Measurements from ENCODE around the gene ZNF428. TPM values are rescaled to one million over a fixed set of nuclear protein-coding genes. Genes with fewer than 3 reads are reported as not detected.

ZNF428 gene
- total RNA-seq, 6 experiments from 2014 or later: 10.9 to 16.7 (median 13.3) TPM

DNA sequence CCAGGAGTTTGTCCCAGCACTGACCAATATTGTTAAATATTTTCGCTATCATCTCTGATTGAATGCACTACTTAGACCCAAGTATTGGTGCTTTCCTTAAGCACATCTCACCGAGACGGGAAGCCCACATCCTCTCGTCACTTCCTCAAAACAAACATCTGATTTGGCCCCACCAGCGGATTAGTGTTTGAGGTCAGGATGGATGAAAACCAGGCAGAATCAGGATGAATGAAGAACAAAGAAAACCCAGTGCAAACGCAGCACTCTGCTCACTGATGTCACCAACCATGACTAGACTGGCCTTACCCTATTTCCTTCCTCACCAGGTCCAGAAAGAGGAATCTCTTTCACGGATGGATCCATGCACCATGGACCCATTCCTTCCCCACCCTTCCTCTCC is 44.6 kb upstream of the ZNF428 start:
- peaks cover 0 to 4% (median 0%) of the 10 kb centered on the region in 4 donors for H3K4me1 ChIP-seq
- no peak overlapping the region for H3K27ac ChIP-seq
- ATAC-seq (no peak), DNase-seq (no peak)
- no peak overlapping the region for H3K4me3 ChIP-seq
- no peaks in the 10 kb centered on the region for H3K36me3 ChIP-seq
- no peaks in the 10 kb centered on the region for H3K9me3 ChIP-seq
- TF ChIP-seq POLR2A (IDR thresholded peaks at IDR 0.05): no peak
- TF ChIP-seq, protein P1, sequence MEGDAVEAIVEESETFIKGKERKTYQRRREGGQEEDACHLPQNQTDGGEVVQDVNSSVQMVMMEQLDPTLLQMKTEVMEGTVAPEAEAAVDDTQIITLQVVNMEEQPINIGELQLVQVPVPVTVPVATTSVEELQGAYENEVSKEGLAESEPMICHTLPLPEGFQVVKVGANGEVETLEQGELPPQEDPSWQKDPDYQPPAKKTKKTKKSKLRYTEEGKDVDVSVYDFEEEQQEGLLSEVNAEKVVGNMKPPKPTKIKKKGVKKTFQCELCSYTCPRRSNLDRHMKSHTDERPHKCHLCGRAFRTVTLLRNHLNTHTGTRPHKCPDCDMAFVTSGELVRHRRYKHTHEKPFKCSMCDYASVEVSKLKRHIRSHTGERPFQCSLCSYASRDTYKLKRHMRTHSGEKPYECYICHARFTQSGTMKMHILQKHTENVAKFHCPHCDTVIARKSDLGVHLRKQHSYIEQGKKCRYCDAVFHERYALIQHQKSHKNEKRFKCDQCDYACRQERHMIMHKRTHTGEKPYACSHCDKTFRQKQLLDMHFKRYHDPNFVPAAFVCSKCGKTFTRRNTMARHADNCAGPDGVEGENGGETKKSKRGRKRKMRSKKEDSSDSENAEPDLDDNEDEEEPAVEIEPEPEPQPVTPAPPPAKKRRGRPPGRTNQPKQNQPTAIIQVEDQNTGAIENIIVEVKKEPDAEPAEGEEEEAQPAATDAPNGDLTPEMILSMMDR (IDR thresholded peaks at IDR 0.05): no peak
- 29% methylated on average over 7 of the region's 7 CpGs for WGBS (ENCODE audit: insufficient coverage, low coverage, low lambda C conversion rate, missing lambda C conversion rate)
- no peaks in the 10 kb centered on the region for H3K27me3 ChIP-seq
- intact Hi-C loops (cut with DNase I): no loop called here

DNA sequence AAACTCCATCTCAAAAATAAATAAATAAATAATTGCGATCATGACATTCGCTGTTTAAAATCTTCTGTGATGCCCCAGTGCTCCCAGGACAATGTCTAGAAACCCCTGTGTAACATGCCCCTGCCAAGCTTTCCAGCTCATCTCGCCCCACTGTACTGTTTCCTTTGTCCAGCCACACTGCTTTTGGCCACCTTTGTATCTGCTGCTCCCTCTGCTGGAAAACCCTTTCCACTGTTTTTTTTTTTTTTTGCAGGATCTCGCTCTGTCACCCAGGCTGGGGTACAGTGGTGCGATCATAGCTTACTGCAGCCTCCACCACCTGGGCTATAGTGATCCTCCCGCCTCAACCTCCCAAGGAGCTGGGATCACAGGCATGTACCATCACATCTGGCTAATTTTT is 43.1 kb upstream of the ZNF428 start:
- H3K4me3 ChIP-seq: no peak overlapping the region
- no peaks in the 10 kb centered on the region for H3K9me3 ChIP-seq
- 74% methylated on average over 5 of the region's 6 CpGs for WGBS (ENCODE audit: insufficient coverage, low coverage, low lambda C conversion rate, missing lambda C conversion rate)
- no peak for DNase-seq
- TF ChIP-seq POLR2A (IDR thresholded peaks at IDR 0.05): no peak
- TF ChIP-seq, protein P1 (IDR thresholded peaks at IDR 0.05): peak in 2 of 4 donors; percentile 26 to 35
- no peak overlapping the region for H3K27ac ChIP-seq
- peaks cover 0 to under 1% (median 0%) of the 10 kb centered on the region in 4 donors for H3K4me1 ChIP-seq
- no peaks in the 10 kb centered on the region for H3K27me3 ChIP-seq
- no peaks in the 10 kb centered on the region for H3K36me3 ChIP-seq
- peak in 2 of 4 donors; percentile 23 to 34 for ATAC-seq
- intact Hi-C loops (cut with DNase I): no loop called here

DNA sequence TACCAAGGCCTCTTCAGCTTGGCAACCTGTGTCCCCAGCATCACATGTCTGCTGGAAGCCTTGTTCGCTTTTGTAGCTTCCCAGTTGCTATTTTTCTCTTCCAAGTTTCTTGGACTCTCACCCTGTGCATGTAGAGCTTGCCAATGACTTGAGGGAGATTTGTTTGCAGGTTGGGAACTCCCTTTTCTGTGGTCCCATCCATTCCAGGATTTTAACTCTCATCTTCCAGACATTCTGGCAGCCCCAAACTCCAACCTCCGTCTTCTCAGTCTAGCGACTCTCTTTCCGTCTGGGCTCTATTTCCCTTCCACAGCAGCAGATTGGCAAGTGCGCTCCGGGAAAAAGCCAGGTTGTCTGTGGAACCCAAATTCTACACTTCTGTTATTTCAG is 41.5 kb upstream of the ZNF428 start:
- no peaks in the 10 kb centered on the region for H3K27me3 ChIP-seq
- intact Hi-C loops (cut with DNase I): no loop called here
- ATAC-seq: no peak
- WGBS (ENCODE audit: insufficient coverage, low coverage, low lambda C conversion rate, missing lambda C conversion rate): 78% methylated on average over 6 of the region's 6 CpGs
- H3K27ac ChIP-seq: no peak overlapping the region
- H3K4me1 ChIP-seq: no peaks in the 10 kb centered on the region
- TF ChIP-seq, protein P1 (IDR thresholded peaks at IDR 0.05): no peak
- no peak for TF ChIP-seq POLR2A (IDR thresholded peaks at IDR 0.05)
- no peaks in the 10 kb centered on the region for H3K36me3 ChIP-seq
- no peaks in the 10 kb centered on the region for H3K9me3 ChIP-seq
- no peak overlapping the region for H3K4me3 ChIP-seq
- DNase-seq: no peak

DNA sequence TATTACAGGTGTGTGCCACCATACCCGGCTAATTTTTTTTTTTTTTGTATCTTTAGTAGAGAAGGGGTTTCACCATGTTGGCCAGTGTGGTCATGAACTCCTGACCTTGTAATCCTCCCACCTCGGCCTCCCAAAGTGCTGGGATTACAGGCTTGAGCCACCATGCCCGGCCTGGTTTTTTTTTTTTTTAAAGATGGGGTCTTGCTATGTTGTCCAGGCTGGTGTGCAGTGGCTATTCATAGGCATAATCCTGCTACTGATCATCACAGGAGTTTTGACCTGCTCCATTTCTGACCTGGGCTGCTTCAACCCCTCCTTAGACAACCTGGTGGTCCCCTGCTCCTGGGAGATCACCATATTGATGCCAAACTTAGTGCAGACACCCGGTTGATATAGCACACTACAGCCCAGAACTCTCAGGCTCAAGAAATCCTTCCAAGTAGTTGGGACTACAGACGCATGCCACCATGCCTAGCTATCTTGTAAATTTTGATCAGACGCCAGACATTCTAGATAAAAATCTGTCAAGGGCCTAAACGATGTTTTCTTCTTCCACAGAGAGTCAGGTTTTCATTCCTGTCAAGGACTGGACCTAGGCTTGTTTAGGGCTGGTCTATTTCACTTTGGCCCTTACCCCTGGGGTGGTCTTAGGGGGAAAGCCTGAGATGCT is 41.0 kb upstream of the ZNF428 start:
- ATAC-seq (no peak), DNase-seq (no peak)
- H3K4me3 ChIP-seq: no peak overlapping the region
- no peaks in the 10 kb centered on the region for H3K4me1 ChIP-seq
- no peaks in the 10 kb centered on the region for H3K9me3 ChIP-seq
- no peak overlapping the region for H3K27ac ChIP-seq
- intact Hi-C loops (cut with DNase I): no loop called here
- H3K27me3 ChIP-seq: no peaks in the 10 kb centered on the region
- 84% methylated on average over 5 of the region's 7 CpGs for WGBS (ENCODE audit: insufficient coverage, low coverage, low lambda C conversion rate, missing lambda C conversion rate)
- H3K36me3 ChIP-seq: no peaks in the 10 kb centered on the region
- TF ChIP-seq POLR2A (IDR thresholded peaks at IDR 0.05): no peak
- TF ChIP-seq, protein P1 (IDR thresholded peaks at IDR 0.05): no peak

Measured in right lobe of liver (tissue), 6 donors.